Prostate gland (tissue), 2 donors: ENCODE results near the gene EP400. TPM values are rescaled to one million over a fixed set of nuclear protein-coding genes. Genes with fewer than 3 reads are reported as not detected.
A peak's percentile ranks its signal among the peaks of the same experiment; 100 is the strongest.
"Not testable (repeated sequence)": the region's sequence is repeated elsewhere in the genome, so short reads cannot be mapped to it uniquely, and the experiment has no call there.

Experiments used
- DNase-seq: peaks from one replicate; pipeline ENCODE4 v3.0.0-alpha.2; 2019; ENCODE audit warnings: low spot score
- H3K27ac ChIP-seq, 2 donors: fragments of 200-600 bp; sonication (generic); 2 replicates each; pipeline ENCODE4 v1.5.1; 2017 to 2019
- H3K27me3 ChIP-seq: fragments of 200-600 bp; sonication (generic); replicated peaks from 2 replicates; pipeline ENCODE4 v1.5.1; 2019; ENCODE audit not compliant: insufficient read depth
- H3K36me3 ChIP-seq, 2 donors: fragments of 200-600 bp; sonication (generic); 1 replicate in 1 of 2; 2 replicates in 1 of 2; pipeline versions ENCODE4 v1.5.1 to v1.8.1; 2017 to 2019
- H3K4me1 ChIP-seq: fragments of 200-600 bp; sonication (generic); replicated peaks from 2 replicates; pipeline ENCODE4 v1.5.1; 2019
- H3K4me3 ChIP-seq, 2 donors: fragments of 200-600 bp; sonication (generic); 2 replicates each; pipeline ENCODE4 v1.5.1; 2017 to 2019
- H3K9me3 ChIP-seq: fragments of 200-600 bp; sonication (generic); 2 replicates; pipeline ENCODE4 v1.5.1; 2017
- CTCF ChIP-seq, 4 experiments: fragments of 200-600 bp in 2 of 4; fragments of 450-650 bp in 2 of 4; sonication (generic) in 2 of 4; IDR thresholded peaks; 1 replicate in 3 of 4; 2 replicates in 1 of 4; pipeline ENCODE4 v1.5.1; 2016 to 2019; ENCODE audit warnings: antibody characterized with exemption in 4 of 4, mild to moderate bottlenecking in 2 of 4, moderate library complexity in 2 of 4
- POLR2A ChIP-seq: fragments of 450-650 bp; IDR thresholded peaks from one replicate; pipeline ENCODE4 v1.6.1; 2016; ENCODE audit warnings: antibody characterized with exemption, mild to moderate bottlenecking
- POLR2AphosphoS5 ChIP-seq: sonication (generic); formaldehyde crosslinking; IDR thresholded peaks from one replicate; pipeline ENCODE4 v1.6.1; 2017; ENCODE audit warnings: antibody characterized with exemption
- WGBS: methylation state at CpG from one replicate; pipeline ENCODE4 v1.1.5; 2018; 5-methylcytosine and 5-hydroxymethylcytosine counted together
- intact Hi-C: fragments of 100-400 bp; cut with DNase I; formaldehyde crosslinking; loops from one replicate; pipeline ENCODE4 v1.14.2; 2022
- total RNA-seq, 2 donors: library from RNA; depleted of rRNA; stranded (reverse); fragments of >200 nt; gene quantifications; one replicate each; pipeline ENCODE4 v1.1.0, GENCODE V29; 2016

EP400 gene
- total RNA-seq, 2 donors from 2014 or later: 22.3 to 46.2 TPM

- peak overlapping the region in 1 of 2 donors; percentile 75 for H3K27ac ChIP-seq
- no peaks in the 10 kb centered on the region for H3K4me1 ChIP-seq
- no peaks in the 10 kb centered on the region for H3K36me3 ChIP-seq
- H3K9me3 ChIP-seq: no peaks in the 10 kb centered on the region
- WGBS: 67% methylated on average over 1 of the region's 1 CpG
- H3K4me3 ChIP-seq: no peak overlapping the region
- no peak for DNase-seq
- intact Hi-C loops: loop anchor here (2.0 kb wide), 1 partner anchor 17 kb away; no protein-coding TSS in a partner anchor
- no peak for TF ChIP-seq CTCF (IDR thresholded peaks at IDR 0.05)
- no peak for TF ChIP-seq POLR2AphosphoS5
- no peak for TF ChIP-seq POLR2A
- no peaks in the 10 kb centered on the region for H3K27me3 ChIP-seq
Observed at GRCh38 chr12:131948166-131948712, 1.5 kb upstream of the EP400 start.

- not testable (repeated sequence) for H3K4me1 ChIP-seq, DNase-seq, H3K27me3 ChIP-seq, H3K36me3 ChIP-seq, H3K9me3 ChIP-seq
- 37% methylated on average over 23 of the region's 23 CpGs for WGBS
- Histone ChIP-seq H3K27ac (peak overlapping the region; percentile 63 to 75), H3K4me3 (peak overlapping the region; percentile 98 to 99)
- intact Hi-C loops: loop anchor here (1.0 to 2.0 kb wide), 2 partner anchors 18 to 53 kb away; no protein-coding TSS in a partner anchor
Observed at GRCh38 chr12:131948713-131949430, 870 bp upstream of the EP400 start.

GRCh38 chr12:131950182-131950913, 606 bp downstream of the EP400 start:
- Histone ChIP-seq H3K27me3 (no peaks in the 10 kb centered on the region), H3K27ac (peak overlapping the region; percentile 63 to 75), H3K36me3 (no peaks in the 10 kb centered on the region), H3K4me3 (peak overlapping the region; percentile 98 to 99), H3K4me1 (no peaks in the 10 kb centered on the region), H3K9me3 (no peaks in the 10 kb centered on the region)
- WGBS: under 1% methylated on average over 42 of the region's 79 CpGs
- DNase-seq: no peak
- TF ChIP-seq CTCF (IDR thresholded peaks at IDR 0.05) (no peak), POLR2AphosphoS5 (no peak), POLR2A (no peak)
- intact Hi-C loops: no loop called here

GRCh38 chr12:131953810-131954209, 4.1 kb downstream of the EP400 start:
- H3K27ac ChIP-seq, H3K4me1 ChIP-seq, intact Hi-C loops, H3K36me3 ChIP-seq, H3K9me3 ChIP-seq, H3K27me3 ChIP-seq, DNase-seq, H3K4me3 ChIP-seq: not testable (repeated sequence)
- WGBS: 95% methylated on average over 9 of the region's 9 CpGs

GRCh38 chr12:131954460-131954859, 4.7 kb downstream of the EP400 start:
- H3K9me3 ChIP-seq, H3K4me1 ChIP-seq, DNase-seq, H3K27me3 ChIP-seq, H3K27ac ChIP-seq, H3K4me3 ChIP-seq, H3K36me3 ChIP-seq, intact Hi-C loops: not testable (repeated sequence)
- 93% methylated on average over 13 of the region's 13 CpGs for WGBS

- Histone ChIP-seq H3K4me3 (no peak overlapping the region), H3K27ac (no peak overlapping the region), H3K27me3 (no peaks in the 10 kb centered on the region), H3K4me1 (no peaks in the 10 kb centered on the region), H3K36me3 (peaks cover 0 to 3% of the 10 kb centered on the region in 2 donors), H3K9me3 (no peaks in the 10 kb centered on the region)
- no peak for TF ChIP-seq POLR2A
- TF ChIP-seq POLR2AphosphoS5: no peak
- TF ChIP-seq CTCF (IDR thresholded peaks at IDR 0.05): no peak
- intact Hi-C loops: no loop called here
- 65% methylated on average over 4 of the region's 4 CpGs for WGBS
- DNase-seq: no peak
Observed at GRCh38 chr12:131959116-131959515, 9.4 kb downstream of the EP400 start.
